ENCODE results near the gene KCTD11. TPM values are rescaled to one million over a fixed set of nuclear protein-coding genes. Genes with fewer than 3 reads are reported as not detected.

KCTD11 gene
- total and polyA plus RNA-seq, 2 experiments from 2014 or later: 2.2 to 7.7 TPM

DNA sequence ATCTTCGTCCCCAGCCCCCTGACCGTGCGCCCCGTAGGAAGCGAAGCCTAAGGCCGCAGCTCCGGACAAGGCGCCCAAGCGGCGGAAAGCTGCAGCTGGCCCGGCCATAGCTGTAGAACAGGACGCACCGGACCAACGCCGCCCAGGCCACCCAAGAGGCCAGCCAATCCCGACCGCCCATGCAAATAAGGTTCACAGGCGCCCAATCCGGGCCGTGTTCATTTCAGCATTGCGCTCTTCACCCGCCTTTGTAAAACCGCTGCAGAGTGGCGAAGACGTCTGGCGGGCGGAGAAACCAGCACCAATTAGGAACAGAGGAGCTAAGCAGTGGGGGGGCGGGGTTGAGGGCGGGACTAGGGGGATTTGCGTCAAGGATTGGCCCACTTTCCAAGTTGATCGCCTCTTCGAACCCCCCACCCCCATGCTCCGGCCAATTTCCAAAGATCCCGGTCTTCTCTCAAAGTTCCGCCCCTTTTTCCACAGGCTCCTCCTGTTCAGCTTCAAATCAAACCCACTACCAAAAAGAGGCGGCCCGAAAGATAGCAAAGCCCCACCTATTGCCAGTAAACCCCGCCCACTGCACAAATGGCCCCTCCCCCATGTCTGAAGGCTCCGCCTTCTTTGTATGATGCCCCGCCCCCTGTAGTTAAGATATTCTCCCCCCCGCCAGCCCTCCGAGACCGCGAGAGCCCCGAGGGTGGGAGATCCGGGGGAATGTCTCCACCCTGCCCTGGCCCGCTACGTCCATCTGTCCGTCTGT lies 52.2 kb downstream of the KCTD11 start, which contains the start of gene TMEM256 (continued):
- TF ChIP-seq ETS1 (IDR thresholded peaks at IDR 0.05) (no peak), POLR2AphosphoS5 (IDR thresholded peaks at IDR 0.05; ENCODE audit: low read depth) (peak; percentile 92), NANOG (IDR thresholded peaks at IDR 0.05; ENCODE audit: borderline replicate concordance) (no peak), JUNB (IDR thresholded peaks at IDR 0.05; ENCODE audit: unreplicated experiment) (no peak), EZH2 (IDR thresholded peaks at IDR 0.05; ENCODE audit: low read depth, unreplicated experiment) (no peak), ZNF331 (CRISPR knock-in tag; IDR thresholded peaks at IDR 0.05; ENCODE audit: low read depth) (no peak)

Small RNA genes within 50 kb of the gene (small RNA-seq; reads per million reads assigned to genes)
- gene AC026954.2 (ENCODE audit: low replicate concordance): not detected

Other genes with a start within 250 kb of the KCTD11 start
Only the 30 nearest of the 36 such genes appear.
- 5.3 and 9.0 TPM in 2 replicates for gene ASGR1, start 172.8 kb upstream of the KCTD11 start, total RNA-seq (2014; rRNA removed; shearing (Covaris generic))
- 5.9 and 8.3 TPM in 2 replicates for gene ASGR1, start 172.8 kb upstream of the KCTD11 start, polyA plus RNA-seq (2016; fragmentation: Nextera tagmentation; extraction: Ambion mirVana)
- gene DLG4, start 132.3 kb upstream of the KCTD11 start, total RNA-seq (2014; rRNA removed; shearing (Covaris generic)): 28.7 and 31.0 TPM in 2 replicates
- 7.7 and 11.1 TPM in 2 replicates for gene DLG4, start 132.3 kb upstream of the KCTD11 start, polyA plus RNA-seq (2016; fragmentation: Nextera tagmentation; extraction: Ambion mirVana)
- 108 and 152 TPM in 2 replicates for gene ACADVL, start 132.2 kb upstream of the KCTD11 start, total RNA-seq (2014; rRNA removed; shearing (Covaris generic))
- 139 and 156 TPM in 2 replicates for gene ACADVL, start 132.2 kb upstream of the KCTD11 start, polyA plus RNA-seq (2016; fragmentation: Nextera tagmentation; extraction: Ambion mirVana)
- 53.9 and 80.6 TPM in 2 replicates for gene DVL2, start 117.6 kb upstream of the KCTD11 start, total RNA-seq (2014; rRNA removed; shearing (Covaris generic))
- 17.6 and 19.7 TPM in 2 replicates for gene DVL2, start 117.6 kb upstream of the KCTD11 start, polyA plus RNA-seq (2016; fragmentation: Nextera tagmentation; extraction: Ambion mirVana)
- gene PHF23, start 112.7 kb upstream of the KCTD11 start, total RNA-seq (2014; rRNA removed; shearing (Covaris generic)): 33.2 and 51.0 TPM in 2 replicates
- gene PHF23, start 112.7 kb upstream of the KCTD11 start, polyA plus RNA-seq (2016; fragmentation: Nextera tagmentation; extraction: Ambion mirVana): 35.4 and 36.6 TPM in 2 replicates
- 88.8 and 128 TPM in 2 replicates for gene GABARAP, start 109.7 kb upstream of the KCTD11 start, total RNA-seq (2014; rRNA removed; shearing (Covaris generic))
- 497 and 520 TPM in 2 replicates for gene GABARAP, start 109.7 kb upstream of the KCTD11 start, polyA plus RNA-seq (2016; fragmentation: Nextera tagmentation; extraction: Ambion mirVana)
- gene CTDNEP1, start 100.4 kb upstream of the KCTD11 start, total RNA-seq (2014; rRNA removed; shearing (Covaris generic)): 93.4 and 109 TPM in 2 replicates
- 48.1 and 55.2 TPM in 2 replicates for gene CTDNEP1, start 100.4 kb upstream of the KCTD11 start, polyA plus RNA-seq (2016; fragmentation: Nextera tagmentation; extraction: Ambion mirVana)
- 23.2 and 41.4 TPM in 2 replicates for gene ELP5, start 99.9 kb upstream of the KCTD11 start, total RNA-seq (2014; rRNA removed; shearing (Covaris generic))
- 38.3 and 40.9 TPM in 2 replicates for gene ELP5, start 99.9 kb upstream of the KCTD11 start, polyA plus RNA-seq (2016; fragmentation: Nextera tagmentation; extraction: Ambion mirVana)
- 111 and 117 TPM in 2 replicates for gene CLDN7, start 89.7 kb upstream of the KCTD11 start, total RNA-seq (2014; rRNA removed; shearing (Covaris generic))
- 46.1 and 50.7 TPM in 2 replicates for gene CLDN7, start 89.7 kb upstream of the KCTD11 start, polyA plus RNA-seq (2016; fragmentation: Nextera tagmentation; extraction: Ambion mirVana)
- 10.2 and 13.6 TPM in 2 replicates for gene SLC2A4, start 70.4 kb upstream of the KCTD11 start, total RNA-seq (2014; rRNA removed; shearing (Covaris generic))
- 6.3 and 6.9 TPM in 2 replicates for gene SLC2A4, start 70.4 kb upstream of the KCTD11 start, polyA plus RNA-seq (2016; fragmentation: Nextera tagmentation; extraction: Ambion mirVana)
- 20.6 and 36.5 TPM in 2 replicates for gene YBX2, start 57.5 kb upstream of the KCTD11 start, total RNA-seq (2014; rRNA removed; shearing (Covaris generic))
- gene YBX2, start 57.5 kb upstream of the KCTD11 start, polyA plus RNA-seq (2016; fragmentation: Nextera tagmentation; extraction: Ambion mirVana): 22.1 and 22.5 TPM in 2 replicates
- 791 and 833 TPM in 2 replicates for gene EIF5A, start 44.5 kb upstream of the KCTD11 start, total RNA-seq (2014; rRNA removed; shearing (Covaris generic))
- 1,562 and 1,621 TPM in 2 replicates for gene EIF5A, start 44.5 kb upstream of the KCTD11 start, polyA plus RNA-seq (2016; fragmentation: Nextera tagmentation; extraction: Ambion mirVana)
- 64.8 and 83.4 TPM in 2 replicates for gene GPS2, start 36.8 kb upstream of the KCTD11 start, total RNA-seq (2014; rRNA removed; shearing (Covaris generic))
- 117 and 122 TPM in 2 replicates for gene GPS2, start 36.8 kb upstream of the KCTD11 start, polyA plus RNA-seq (2016; fragmentation: Nextera tagmentation; extraction: Ambion mirVana)
- gene NEURL4, start 22.8 kb upstream of the KCTD11 start, total RNA-seq (2014; rRNA removed; shearing (Covaris generic)): 36.8 and 42.3 TPM in 2 replicates
- 6.3 and 6.7 TPM in 2 replicates for gene NEURL4, start 22.8 kb upstream of the KCTD11 start, polyA plus RNA-seq (2016; fragmentation: Nextera tagmentation; extraction: Ambion mirVana)
- gene ACAP1, start 15.6 kb upstream of the KCTD11 start, total RNA-seq (2014; rRNA removed; shearing (Covaris generic)): 30.7 and 35.8 TPM in 2 replicates
- 40.1 and 43.9 TPM in 2 replicates for gene ACAP1, start 15.6 kb upstream of the KCTD11 start, polyA plus RNA-seq (2016; fragmentation: Nextera tagmentation; extraction: Ambion mirVana)
- not detected in 2 replicates for gene TMEM95, start 3.0 kb downstream of the KCTD11 start, total RNA-seq (2014; rRNA removed; shearing (Covaris generic))
- gene TMEM95, start 3.0 kb downstream of the KCTD11 start, polyA plus RNA-seq (2016; fragmentation: Nextera tagmentation; extraction: Ambion mirVana): not detected in 2 replicates
- gene TNK1, start 28.9 kb downstream of the KCTD11 start, total RNA-seq (2014; rRNA removed; shearing (Covaris generic)): 8.9 and 15.0 TPM in 2 replicates
- 6.1 TPM in 2 replicates for gene TNK1, start 28.9 kb downstream of the KCTD11 start, polyA plus RNA-seq (2016; fragmentation: Nextera tagmentation; extraction: Ambion mirVana)
- 34.3 and 41.7 TPM in 2 replicates for gene PLSCR3, start 42.4 kb downstream of the KCTD11 start, total RNA-seq (2014; rRNA removed; shearing (Covaris generic))
- 29.5 and 30.0 TPM in 2 replicates for gene PLSCR3, start 42.4 kb downstream of the KCTD11 start, polyA plus RNA-seq (2016; fragmentation: Nextera tagmentation; extraction: Ambion mirVana)
- gene TMEM256, start 51.9 kb downstream of the KCTD11 start, total RNA-seq (2014; rRNA removed; shearing (Covaris generic)): 127 and 138 TPM in 2 replicates
- 197 and 227 TPM in 2 replicates for gene TMEM256, start 51.9 kb downstream of the KCTD11 start, polyA plus RNA-seq (2016; fragmentation: Nextera tagmentation; extraction: Ambion mirVana)
- gene NLGN2, start 55.7 kb downstream of the KCTD11 start, total RNA-seq (2014; rRNA removed; shearing (Covaris generic)): 26.8 and 38.7 TPM in 2 replicates
- gene NLGN2, start 55.7 kb downstream of the KCTD11 start, polyA plus RNA-seq (2016; fragmentation: Nextera tagmentation; extraction: Ambion mirVana): 14.4 TPM in 2 replicates
- gene SPEM1, start 68.2 kb downstream of the KCTD11 start, total RNA-seq (2014; rRNA removed; shearing (Covaris generic)): not detected in 2 replicates
- not detected in 2 replicates for gene SPEM1, start 68.2 kb downstream of the KCTD11 start, polyA plus RNA-seq (2016; fragmentation: Nextera tagmentation; extraction: Ambion mirVana)
- gene SPEM2, start 73.5 kb downstream of the KCTD11 start, total RNA-seq (2014; rRNA removed; shearing (Covaris generic)): not detected in 2 replicates
- gene SPEM2, start 73.5 kb downstream of the KCTD11 start, polyA plus RNA-seq (2016; fragmentation: Nextera tagmentation; extraction: Ambion mirVana): not detected in 2 replicates
- not detected in 2 replicates for gene SPEM3, start 76.7 kb downstream of the KCTD11 start, total RNA-seq (2014; rRNA removed; shearing (Covaris generic))
- not detected in 2 replicates for gene SPEM3, start 76.7 kb downstream of the KCTD11 start, polyA plus RNA-seq (2016; fragmentation: Nextera tagmentation; extraction: Ambion mirVana)
- 15.1 and 23.2 TPM in 2 replicates for gene TMEM102, start 83.3 kb downstream of the KCTD11 start, total RNA-seq (2014; rRNA removed; shearing (Covaris generic))
- 6.1 and 6.4 TPM in 2 replicates for gene TMEM102, start 83.3 kb downstream of the KCTD11 start, polyA plus RNA-seq (2016; fragmentation: Nextera tagmentation; extraction: Ambion mirVana)
- 16.6 TPM in 2 replicates for gene FGF11, start 87.3 kb downstream of the KCTD11 start, total RNA-seq (2014; rRNA removed; shearing (Covaris generic))
- gene FGF11, start 87.3 kb downstream of the KCTD11 start, polyA plus RNA-seq (2016; fragmentation: Nextera tagmentation; extraction: Ambion mirVana): 11.1 and 13.3 TPM in 2 replicates
- gene CHRNB1, start 92.9 kb downstream of the KCTD11 start, total RNA-seq (2014; rRNA removed; shearing (Covaris generic)): 11.2 and 12.0 TPM in 2 replicates
- gene CHRNB1, start 92.9 kb downstream of the KCTD11 start, polyA plus RNA-seq (2016; fragmentation: Nextera tagmentation; extraction: Ambion mirVana): 10.0 and 11.1 TPM in 2 replicates
- gene ZBTB4, start 127.5 kb downstream of the KCTD11 start, total RNA-seq (2014; rRNA removed; shearing (Covaris generic)): 6.9 and 11.2 TPM in 2 replicates
- 3.6 and 4.2 TPM in 2 replicates for gene ZBTB4, start 127.5 kb downstream of the KCTD11 start, polyA plus RNA-seq (2016; fragmentation: Nextera tagmentation; extraction: Ambion mirVana)
- gene SLC35G6, start 129.3 kb downstream of the KCTD11 start, total RNA-seq (2014; rRNA removed; shearing (Covaris generic)): not detected in 2 replicates
- gene SLC35G6, start 129.3 kb downstream of the KCTD11 start, polyA plus RNA-seq (2016; fragmentation: Nextera tagmentation; extraction: Ambion mirVana): 0.16 TPM in 1 of 2 replicates, not detected in the other
- gene POLR2A, start 132.2 kb downstream of the KCTD11 start, total RNA-seq (2014; rRNA removed; shearing (Covaris generic)): 136 and 151 TPM in 2 replicates
- 56.8 and 58.1 TPM in 2 replicates for gene POLR2A, start 132.2 kb downstream of the KCTD11 start, polyA plus RNA-seq (2016; fragmentation: Nextera tagmentation; extraction: Ambion mirVana)
- 1.6 and 6.0 TPM in 2 replicates for gene TNFSF12, start 196.9 kb downstream of the KCTD11 start, total RNA-seq (2014; rRNA removed; shearing (Covaris generic))
- 3.5 and 5.1 TPM in 2 replicates for gene TNFSF12, start 196.9 kb downstream of the KCTD11 start, polyA plus RNA-seq (2016; fragmentation: Nextera tagmentation; extraction: Ambion mirVana)